H1 (cell line): ENCODE results near the gene NDUFB2. TPM values are rescaled to one million over a fixed set of nuclear protein-coding genes. Genes with fewer than 3 reads are reported as not detected.

Source experiments
- ATF3 ChIP-seq: IDR thresholded peaks from 2 replicates; pipeline ENCODE4 v1.6.1; 2011; ENCODE audit warnings: low read depth, mild to moderate bottlenecking, low read length; ENCODE audit not compliant: insufficient read depth
- HDAC6 ChIP-seq: IDR thresholded peaks from one replicate; pipeline ENCODE4 v1.7.1; 2012; ENCODE audit warnings: low read depth, mild to moderate bottlenecking, inconsistent platforms, low read length, moderate library complexity
- JUN ChIP-seq: IDR thresholded peaks from 2 replicates; pipeline ENCODE4 v1.6.1; 2011; ENCODE audit warnings: low read depth, mild to moderate bottlenecking, improper control_type of control experiment, low read length
- KDM1A ChIP-seq: fragments of 200-600, 300-600 bp; sonication (generic); IDR thresholded peaks from 2 replicates; pipeline ENCODE4 v1.7.1; 2016; ENCODE audit warnings: mild to moderate bottlenecking, low read length, borderline replicate concordance
- PHF8 ChIP-seq: fragments of 200-600 bp; sonication (generic); conservative IDR thresholded peaks from 2 replicates; pipeline ENCODE4 v1.7.1; 2012; ENCODE audit warnings: low read depth, mild to moderate bottlenecking, inconsistent platforms, low read length, moderate library complexity
- RXRA ChIP-seq: IDR thresholded peaks from 2 replicates; pipeline ENCODE4 v1.6.1; 2011; ENCODE audit warnings: low read depth, mild to moderate bottlenecking, low read length, moderate library complexity; ENCODE audit not compliant: insufficient read depth
- SIX5 ChIP-seq: IDR thresholded peaks from 2 replicates; pipeline ENCODE4 v1.6.1; 2011; ENCODE audit warnings: mild to moderate bottlenecking, low read depth, low read length
- TAF1 ChIP-seq: IDR thresholded peaks from 2 replicates; pipeline ENCODE4 v1.6.1; 2011; ENCODE audit warnings: mild to moderate bottlenecking, low read depth, low read length
- polyA plus RNA-seq, 7 experiments: library from polyadenylated mRNA; depleted of rRNA in 3 of 7; stranded (reverse) in 5 of 7; unstranded in 2 of 7; fragments of >200 nt in 5 of 7; fragments of 200-250 nt in 2 of 7; gene quantifications; 1 replicate in 5 of 7; 2 replicates in 1 of 7; 4 replicates in 1 of 7; pipeline versions ENCODE4 v1.2.1 to v1.2.3, GENCODE V29; 2011 to 2013; ENCODE audit warnings: missing spikeins in 2 of 7, mixed read lengths in 2 of 7
- total RNA-seq: library from RNA; stranded (reverse); fragmentation: NEBNext Ultra II Directional; extraction: Animal tissue kit (Norgen Biotek cat#: 25700); gene quantifications from 2 replicates; pipeline ENCODE4 v1.2.1, GENCODE V29; 2021

NDUFB2 gene
- total and polyA plus RNA-seq, 2 of the 8 experiments (the other 6 are each of a cell fraction or from before 2014, with no cell fraction given): 168 to 881 TPM

GRCh38 chr7:140670343-140670935 is 26.1 kb upstream of the NDUFB2 start (continued):
- no peak for TF ChIP-seq RXRA
- no peak for TF ChIP-seq HDAC6
- no peak for TF ChIP-seq ATF3
- TF ChIP-seq PHF8: no peak
- no peak for TF ChIP-seq TAF1
- no peak for TF ChIP-seq SIX5
- no peak for TF ChIP-seq KDM1A
- TF ChIP-seq JUN: no peak
